HG02852 (cell line): ENCODE data around the gene TSPO.

Source experiments
- ATAC-seq: cut with Tn5 transposase; IDR thresholded peaks from one replicate; pipeline ENCODE4 v1.9.1; 2021; ENCODE audit warnings: mild to moderate bottlenecking, moderate library complexity; ENCODE audit not compliant: unreplicated experiment

The TSPO gene

DNA sequence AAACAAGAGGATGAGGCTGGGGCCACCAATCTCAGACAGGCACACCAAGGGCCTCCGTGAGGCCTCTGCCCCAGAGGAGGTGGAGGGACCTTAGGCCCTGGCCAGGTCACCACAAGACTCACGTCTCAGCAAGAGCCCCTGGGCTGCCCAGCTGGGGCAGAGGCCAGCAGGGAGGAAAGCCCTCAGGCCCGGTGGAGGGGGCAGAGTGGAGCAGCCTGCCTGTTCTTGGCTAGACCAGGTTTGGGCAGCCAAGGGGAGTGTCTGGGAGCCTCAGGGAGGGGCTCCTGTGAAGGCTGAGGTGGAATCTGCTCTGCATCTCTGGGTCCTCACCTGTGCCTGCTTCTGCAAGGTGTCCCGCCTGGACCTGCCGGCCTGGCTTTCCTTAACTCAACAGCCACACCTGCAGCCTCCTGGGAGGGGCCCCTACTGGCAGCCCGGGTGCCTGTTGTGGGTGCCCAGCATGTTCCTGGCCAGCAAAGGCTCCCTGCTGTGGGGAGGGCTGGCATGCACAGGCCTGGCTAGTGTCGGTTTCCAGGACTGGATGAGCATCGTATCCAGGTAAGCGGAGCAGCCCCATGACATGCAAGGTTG lies 23.7 kb downstream of the TSPO start:
- ATAC-seq = no peak

DNA sequence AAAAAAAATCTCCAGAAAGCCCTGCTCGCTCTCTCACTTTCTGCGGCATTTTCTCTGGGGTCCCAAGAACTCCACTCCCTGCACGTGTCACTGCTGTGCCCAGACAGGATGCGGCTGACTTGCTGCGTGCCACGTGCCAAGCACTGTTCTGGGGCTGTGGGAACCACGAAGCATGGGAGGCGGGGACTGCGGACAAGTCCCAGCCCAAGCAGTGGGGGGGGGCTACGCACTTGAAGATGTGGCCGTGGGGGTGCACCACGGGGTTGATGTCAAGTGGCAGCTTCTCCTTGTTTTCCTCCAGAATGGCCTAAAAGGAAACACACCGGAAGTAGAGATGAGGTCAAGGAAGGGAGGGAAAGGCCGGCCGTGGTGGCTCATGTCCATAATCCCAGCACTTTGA lies 24.7 kb downstream of the TSPO start:
- no peak for ATAC-seq

DNA sequence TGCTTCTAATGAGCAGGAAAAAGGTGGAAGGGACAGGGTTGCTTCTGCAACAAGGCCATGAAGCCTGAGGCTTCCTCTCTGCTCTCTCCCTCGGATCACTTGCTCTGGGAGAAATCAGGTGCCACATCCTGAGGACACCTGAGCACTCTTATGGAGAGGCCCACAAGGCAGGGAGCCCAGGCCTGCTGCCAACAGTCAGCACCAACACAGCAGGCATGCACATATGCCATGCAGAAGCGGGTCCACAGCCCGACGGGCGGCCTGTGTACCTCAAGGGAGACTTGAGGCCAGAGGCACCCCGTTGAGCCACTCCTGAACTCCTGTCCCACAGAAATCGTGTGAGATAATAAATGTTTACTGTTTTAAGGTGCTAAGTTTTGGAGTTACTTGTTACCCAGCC lies 26.1 kb downstream of the TSPO start:
- ATAC-seq = no peak

DNA sequence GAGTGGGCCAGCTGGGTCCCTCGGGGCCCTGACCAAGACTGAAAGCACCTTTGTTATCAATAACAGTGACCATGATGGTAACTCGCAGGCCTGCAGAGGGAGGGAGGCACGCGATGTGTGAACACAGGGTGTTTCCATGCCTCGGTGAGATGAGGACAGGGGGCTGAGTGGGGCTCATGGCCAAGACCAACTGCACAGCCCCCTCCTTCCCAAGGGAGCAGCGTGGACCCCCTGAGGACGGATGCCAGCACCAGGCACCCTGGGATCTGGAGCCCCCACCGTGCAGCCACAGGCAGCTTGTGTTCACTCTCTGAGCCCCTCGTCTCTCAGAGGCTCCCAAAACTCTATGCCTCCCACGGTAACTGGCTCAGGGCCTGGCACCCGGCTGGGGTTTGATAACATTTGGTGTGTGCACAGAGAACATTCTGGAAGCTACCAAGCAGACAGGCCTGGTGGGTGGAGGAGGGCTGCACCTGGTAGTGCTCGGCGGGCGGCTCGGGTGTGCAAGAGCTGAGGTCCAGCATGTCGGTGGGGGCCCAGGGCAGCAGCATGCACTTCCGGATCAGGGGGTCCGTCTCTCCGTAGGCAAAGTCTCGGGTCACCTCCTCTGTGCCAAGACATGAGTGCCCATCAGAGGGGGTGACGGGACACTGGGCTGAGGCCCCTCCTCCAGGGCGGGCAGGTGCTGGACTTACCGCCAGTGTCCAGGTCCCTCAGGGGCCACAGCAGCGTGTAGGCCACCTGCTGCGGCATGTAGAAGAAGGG lies 28.0 kb downstream of the TSPO start:
- no peak for ATAC-seq

DNA sequence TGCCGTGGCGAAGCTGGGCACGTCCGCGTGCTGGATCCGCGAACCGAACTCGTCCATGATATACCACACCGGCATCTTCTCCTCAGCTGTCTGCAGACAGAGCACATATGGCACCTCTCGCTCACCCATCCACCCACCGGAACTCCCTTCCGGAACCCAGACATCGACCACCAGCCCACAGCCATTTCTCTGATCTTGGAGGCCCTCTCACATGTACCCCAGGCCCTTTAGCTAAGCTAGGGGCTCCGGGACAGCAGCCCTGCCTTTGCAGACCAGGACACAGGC lies 28.5 kb downstream of the TSPO start:
- ATAC-seq = no peak

DNA sequence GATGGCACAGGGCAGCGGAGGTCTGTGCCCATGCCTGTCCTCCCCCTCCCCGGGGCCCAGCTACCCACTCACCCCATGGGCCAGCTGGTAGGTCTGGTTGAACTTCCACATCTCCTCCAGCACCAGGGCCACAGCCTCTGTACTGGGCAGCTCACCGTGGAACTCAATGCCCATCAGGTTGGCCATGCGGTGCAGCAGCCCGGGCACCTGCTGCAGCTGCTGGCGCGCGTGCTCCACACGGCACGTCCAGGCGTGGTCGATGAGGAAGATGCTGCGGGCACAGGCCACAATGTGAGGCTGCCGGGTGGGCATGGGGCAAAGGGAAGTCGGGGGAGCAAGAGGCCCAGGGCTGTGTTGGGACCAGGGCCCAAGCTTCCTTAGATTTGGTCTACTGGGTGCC lies 29.3 kb downstream of the TSPO start:
- ATAC-seq = no peak

DNA sequence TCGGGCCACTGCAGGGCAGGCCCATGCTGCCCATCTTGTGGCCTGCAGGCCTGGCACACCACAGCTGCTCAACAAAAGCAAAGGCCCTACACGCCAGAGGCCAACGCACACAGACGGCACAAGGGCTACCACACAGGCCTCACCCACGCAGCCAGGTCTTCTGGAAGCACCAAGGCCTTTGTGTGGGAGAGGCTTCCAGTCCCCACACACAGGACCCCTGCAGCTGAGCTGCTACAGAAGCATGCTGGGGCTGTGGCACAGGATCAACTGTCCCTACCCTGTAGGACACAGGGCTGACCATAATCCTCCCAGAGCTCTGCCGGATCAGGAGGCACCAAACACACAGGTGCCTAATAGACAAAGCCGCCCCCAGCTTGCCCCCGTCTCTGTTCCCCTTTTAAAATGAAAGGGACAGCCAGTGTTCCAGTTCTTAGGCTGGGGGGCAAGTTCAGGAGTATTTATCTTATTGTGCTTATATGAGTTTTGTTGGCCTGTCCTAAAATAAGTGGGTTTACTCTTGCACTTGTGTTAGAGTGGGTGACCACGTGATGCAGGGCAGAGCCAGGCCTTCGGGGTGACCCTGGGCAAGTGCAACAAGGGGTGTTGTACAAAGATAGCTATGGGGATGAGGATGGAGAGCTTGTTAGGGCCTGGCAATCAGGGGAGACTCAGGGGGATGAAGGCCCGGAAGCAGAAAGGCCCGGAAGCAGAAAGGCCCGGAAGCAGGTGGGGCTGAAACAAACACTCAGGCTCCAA lies 30.1 kb downstream of the TSPO start:
- no peak for ATAC-seq

DNA sequence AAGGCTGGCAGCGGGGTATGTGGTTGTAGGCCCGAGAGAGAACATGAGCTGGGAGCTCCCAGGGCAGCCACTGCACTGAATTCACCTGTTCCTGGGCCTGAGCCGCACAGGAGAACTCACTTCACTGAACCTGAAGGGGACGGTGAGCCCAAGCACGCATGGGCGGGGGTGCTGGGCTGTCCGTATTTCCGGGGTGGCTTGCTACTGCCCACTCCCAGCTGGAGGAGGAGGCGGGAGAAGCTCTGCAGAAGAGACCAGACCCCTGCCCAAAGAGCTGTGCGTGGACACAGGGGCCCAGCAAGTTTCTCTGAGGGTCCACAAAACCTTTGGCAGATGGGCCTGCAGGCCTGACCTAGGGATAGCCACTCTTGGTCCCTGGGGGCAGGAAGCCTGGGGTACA lies 30.8 kb downstream of the TSPO start:
- no peak for ATAC-seq

DNA sequence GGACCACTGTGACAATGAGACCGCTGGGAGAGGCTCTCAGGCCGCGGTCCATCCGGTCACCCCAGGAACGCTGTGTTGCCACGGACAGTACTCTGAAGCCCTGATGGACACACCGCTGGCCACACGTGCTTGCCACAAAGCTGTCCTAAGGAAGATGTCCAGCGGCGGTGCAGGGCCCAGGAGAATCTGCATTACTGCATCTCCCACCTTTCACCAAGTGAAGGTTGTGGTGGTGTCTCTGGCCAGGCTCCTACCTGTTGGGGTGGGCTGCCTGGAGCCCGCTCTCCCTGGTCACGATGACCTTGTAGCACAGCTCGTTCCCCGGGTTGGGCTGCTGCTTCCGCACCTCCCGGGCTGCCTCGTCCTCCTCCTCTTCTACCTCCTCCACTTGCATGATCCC lies 31.4 kb downstream of the TSPO start:
- ATAC-seq = no peak

DNA sequence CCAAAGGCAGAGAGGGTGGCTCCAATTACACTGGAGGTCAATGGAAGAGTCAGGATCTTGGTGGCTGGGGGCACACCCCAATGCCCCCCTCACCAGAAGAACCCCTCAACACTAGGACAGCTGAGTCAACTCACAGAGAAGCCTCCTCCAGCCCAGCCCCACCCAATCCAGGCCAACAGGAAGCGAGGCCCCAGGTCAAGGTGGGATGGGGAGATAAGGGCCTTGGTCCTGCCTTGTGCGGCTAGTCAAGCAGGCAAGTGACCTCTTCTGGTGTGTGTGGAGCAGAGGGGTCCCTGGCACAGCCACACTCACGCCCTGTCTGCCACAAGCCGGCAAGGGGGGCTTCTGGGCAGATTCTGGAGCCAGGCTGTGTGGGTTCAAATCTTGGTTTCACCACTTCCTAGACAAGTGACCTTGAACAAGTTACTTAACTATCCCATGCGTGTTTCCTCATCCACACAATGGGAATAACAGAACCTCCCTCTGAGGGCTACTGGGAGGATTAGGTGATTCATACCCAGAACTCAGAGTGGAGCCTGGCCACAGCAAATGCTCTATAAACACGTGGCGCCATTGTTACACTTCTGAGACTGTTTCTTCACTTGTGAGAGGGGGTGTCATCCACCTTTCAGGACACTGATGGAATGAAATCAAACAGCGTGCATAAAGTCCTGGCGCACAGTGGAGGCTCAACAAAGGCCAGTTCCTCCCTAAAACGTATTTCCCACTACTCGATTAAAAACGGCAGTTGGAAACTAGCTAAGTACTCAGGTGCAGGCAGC lies 32.3 kb downstream of the TSPO start:
- ATAC-seq = no peak

DNA sequence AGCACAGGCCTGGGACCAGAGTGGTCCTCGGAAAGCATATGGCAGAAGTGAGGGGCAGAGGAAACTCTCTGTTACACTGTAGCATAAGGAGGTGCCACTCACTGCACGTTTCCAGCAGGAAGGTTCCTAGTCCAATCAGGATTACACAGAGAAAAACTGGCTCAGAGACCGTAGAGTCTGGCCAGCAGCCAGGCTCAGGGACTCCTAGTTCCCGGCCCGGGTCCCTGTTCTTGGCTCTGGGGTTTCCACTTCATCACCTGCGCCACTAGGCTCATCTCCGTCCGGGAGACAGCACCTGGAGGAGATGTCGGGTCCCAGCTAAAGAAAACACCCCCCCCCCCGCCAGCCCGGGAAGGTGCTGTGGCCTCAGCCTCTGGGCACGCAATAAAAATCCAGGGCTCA lies 34.5 kb downstream of the TSPO start:
- ATAC-seq = no peak

DNA sequence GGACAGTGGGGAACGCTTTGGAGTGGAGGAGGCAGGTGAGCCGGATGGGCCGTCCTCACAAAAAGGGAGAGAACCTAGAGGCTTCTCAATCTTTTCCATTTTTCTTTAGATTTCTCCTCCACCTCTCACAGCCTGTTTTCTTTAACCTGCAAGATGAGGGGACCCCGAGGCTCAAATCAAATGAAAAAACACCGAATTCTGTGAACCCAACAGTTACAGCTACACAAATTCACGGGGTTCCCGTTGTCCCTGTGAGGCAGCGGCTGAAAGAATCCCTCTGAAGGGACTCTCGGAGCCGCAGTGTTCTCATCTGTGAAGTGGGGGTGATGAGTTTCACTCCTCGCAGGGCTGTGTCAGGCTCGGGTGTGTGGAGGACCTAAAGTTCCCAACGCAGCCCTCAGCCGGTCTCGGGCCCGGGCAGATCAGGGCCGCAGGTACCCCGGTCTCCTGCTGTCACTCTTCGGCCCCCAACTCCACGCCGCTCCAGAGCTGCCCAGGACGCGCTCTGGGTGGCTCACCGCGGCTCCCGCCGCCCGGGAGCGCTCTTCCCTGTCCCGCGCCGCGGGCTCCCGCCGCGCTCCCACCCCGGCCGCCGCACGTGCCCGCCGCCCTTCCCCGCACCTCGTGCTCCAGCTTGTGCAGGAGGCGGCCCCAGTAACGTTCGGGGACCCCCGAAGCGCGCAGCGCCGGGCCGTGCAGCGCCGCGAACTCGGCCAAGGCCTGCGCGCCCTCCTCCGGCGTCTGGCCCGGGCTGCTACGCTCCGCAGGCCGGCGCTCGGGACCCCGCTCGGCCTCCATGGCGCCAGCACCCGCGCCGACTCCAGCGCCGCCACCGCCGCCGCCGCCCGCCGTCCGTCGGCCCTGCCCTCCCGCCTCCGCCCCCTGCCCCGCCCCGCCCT lies 35.2 kb downstream of the TSPO start, which contains the start of gene TTLL12:
Gene TTLL12 (minus strand): TSS at position 863 of the 899 bp plus-strand sequence. CDS start 65 bp downstream, at position 798.
- ATAC-seq = no peak

DNA sequence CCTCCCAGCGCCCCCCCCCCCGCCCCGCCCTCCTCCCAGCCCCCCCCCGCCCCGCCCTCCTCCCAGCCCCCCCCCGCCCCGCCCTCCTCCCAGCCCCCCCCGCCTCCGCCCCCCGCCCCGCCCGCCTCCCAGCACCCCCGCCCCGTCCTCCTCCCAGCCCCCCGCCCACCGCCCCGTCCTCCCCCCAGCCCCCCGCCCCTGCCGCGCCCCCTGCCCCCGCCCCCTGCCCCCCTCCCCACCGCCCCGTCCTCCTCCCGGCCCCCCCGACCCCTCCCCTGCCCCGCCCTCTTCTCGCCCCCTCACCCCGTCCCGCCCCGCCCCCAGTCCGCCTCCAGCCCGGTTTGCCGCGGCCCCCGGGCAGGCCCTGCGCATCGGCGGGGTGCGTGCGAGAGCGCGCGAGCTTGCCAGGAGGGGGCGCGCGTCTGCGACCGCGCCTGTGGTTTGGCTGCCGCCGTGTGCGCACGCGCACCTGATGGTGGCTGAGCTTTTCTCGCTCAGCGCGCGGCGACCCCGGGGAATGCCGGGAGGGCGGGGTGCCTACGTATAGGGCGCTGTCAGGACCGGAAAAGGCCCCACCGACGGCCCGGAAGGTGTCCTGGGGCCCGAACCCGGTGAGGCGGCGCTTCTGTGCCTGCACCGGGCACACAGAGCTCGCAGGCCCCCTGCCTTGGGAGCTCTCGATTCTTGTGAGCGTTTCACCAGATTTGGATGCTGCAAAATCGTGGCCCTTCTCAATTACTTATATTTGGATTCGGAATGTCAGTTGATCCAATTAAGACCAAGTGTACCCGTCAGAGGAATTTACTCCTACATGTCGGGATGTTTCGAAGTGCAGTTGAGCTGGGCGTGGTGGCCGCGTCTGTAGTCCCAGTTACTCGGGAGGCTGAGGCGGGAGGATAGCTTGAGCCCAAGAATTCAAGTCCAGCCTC lies 36.1 kb downstream of the TSPO start:
- ATAC-seq = peak; percentile 79

DNA sequence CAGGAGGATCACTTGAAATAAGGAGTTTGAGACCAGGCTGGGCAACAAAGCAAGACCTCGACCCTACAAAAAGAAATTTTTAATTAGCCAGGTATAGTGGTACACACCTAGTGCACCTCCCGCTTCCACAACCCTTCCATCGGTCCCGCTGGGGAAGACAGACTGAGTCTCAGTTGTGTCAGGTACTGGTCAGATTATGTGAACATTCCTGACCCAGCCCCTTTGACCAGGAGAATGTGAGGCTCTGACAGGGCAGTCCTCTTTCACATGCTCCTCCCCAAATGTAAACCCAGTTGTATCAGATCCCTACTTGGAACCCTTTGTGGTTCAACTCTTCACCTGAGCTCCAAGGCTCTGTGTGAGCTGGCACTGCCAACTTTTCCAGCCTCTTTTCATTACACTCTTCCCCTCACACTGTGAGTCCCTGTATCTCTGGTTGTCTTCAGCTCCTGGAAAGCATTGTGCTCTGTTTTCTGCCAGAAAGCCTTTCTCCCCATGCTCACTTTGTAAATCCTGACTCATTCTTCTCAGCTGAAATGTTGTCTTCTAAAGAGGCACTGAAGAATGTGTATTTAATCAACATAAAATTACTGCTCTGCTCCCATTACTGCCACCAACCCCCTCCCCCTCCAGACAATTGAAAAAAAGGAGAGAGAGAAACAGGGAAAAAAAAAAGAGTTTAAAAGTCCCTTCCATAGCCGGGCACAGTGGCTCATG lies 37.6 kb downstream of the TSPO start:
- ATAC-seq = no peak

DNA sequence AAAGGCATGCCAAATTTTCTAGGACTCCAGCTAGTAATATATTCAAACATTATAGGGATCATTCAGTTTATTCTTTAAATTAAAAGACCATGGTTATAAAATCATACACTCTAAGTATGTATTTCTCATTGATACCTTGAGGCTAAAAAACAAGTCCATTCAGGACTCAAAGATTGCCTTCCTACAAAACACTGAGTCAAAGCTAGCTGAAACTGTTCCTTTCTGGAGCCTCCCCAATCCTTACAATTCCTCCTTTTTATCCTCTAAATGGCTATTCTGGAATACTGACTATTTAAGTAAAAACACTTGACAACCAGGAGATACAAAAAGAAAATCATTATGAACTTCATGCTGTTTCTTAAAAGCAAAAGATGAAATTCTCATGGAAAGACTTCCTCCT lies 40.5 kb downstream of the TSPO start:
- no peak for ATAC-seq

DNA sequence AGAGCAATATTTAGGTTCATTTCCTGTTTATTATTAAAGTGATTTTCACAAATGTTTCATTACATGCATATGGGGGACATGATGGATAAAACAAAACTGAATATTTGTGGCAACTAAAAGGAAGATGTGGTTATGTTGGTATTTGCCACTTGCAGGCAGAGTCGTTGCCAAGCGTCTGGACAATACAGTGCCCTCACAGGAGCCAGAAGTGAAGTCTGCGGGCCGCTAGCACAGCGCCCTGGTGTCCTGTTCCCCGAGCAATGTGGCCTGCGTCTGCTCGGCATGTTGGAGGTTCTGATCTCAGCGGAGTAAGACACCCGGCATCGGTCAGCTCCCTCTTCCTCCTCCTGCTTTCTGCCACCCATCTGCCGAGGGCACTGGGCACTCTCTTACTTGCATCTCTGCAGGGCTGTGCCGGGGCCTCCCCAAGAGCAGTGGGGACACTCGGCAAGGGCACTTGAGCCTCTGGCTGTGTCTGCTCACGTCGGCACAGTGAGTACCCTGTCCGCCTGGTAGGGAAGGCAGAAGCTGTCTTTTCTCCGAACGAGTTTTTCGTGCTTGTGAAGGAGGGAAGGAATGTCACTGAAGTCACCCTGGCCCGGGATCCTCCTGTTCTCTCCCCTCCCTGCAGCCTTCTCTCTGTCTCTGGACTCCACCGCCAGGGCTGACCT lies 46.0 kb downstream of the TSPO start:
- ATAC-seq = no peak

DNA sequence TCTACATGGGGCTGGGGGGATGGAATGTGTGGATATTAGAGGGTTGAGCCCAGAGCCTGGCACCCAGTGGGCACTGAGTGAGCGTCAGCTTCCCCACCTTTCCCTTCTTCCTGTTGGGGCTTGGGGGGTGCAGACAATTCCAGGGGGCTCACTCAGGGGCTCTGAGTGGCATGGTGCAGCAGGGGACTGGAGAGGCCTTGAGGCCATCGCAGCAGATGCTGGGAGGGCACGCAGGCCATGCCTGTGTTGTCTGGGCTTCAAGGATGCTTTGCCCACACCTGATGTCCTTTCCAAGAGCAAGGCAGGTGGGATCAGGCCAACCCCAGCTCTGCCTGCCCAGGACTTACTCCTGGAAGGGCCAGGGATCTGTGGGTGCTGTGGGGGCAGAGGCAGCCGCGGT lies 46.8 kb downstream of the TSPO start:
- no peak for ATAC-seq

DNA sequence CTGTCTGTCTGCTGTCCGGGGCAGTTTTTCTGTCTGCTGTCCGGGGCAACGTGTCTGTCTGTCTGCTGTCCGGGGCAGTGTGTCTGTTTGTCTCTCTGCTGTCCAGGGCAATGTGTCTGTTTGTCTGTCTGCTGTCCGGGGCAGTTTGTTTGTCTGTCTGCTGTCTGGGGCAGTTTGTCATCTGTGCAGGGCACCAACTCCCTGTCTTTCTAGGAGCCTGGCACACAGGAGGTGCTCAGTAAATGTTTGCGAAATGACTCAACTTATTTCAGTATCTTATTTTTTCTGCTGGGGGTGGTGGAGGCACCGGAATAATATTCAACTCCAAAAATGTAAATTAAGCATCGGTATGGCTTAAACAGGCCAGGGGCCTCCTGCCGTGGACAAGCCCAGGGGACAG lies 47.6 kb downstream of the TSPO start:
- no peak for ATAC-seq
